RWPE1 (cell line): ENCODE measurements around the gene OTOS.

ENCODE experiments used
- CTCF ChIA-PET: fragments of 350-600 bp; sonication (Branson Sonifier 250); formaldehyde crosslinking; extraction: SDS; loops from one replicate; lab custom pipeline; 2021; lab: Yijun Ruan, JAX
- POLR2A ChIA-PET: fragments of 400-600 bp; formaldehyde crosslinking; extraction: SDS; loops from one replicate; lab custom pipeline; 2020; ENCODE audit warnings: antibody characterized with exemption; ENCODE audit not compliant: low non-redundant PET; lab: Yijun Ruan, JAX
- DNase-seq: peaks from one replicate; pipeline ENCODE4 v3.0.0; 2012; ENCODE audit warnings: low spot score
- H3K27ac ChIP-seq: fragments of 450-650 bp; 2 replicates; pipeline ENCODE4 v1.5.1; 2017
- TF ChIP-seq, protein P1 (sequence below): fragments of 450-650 bp; conservative IDR thresholded peaks from 2 replicates; pipeline ENCODE4 v1.5.1; 2017; ENCODE audit warnings: low read depth, mild to moderate bottlenecking

OTOS gene

DNA sequence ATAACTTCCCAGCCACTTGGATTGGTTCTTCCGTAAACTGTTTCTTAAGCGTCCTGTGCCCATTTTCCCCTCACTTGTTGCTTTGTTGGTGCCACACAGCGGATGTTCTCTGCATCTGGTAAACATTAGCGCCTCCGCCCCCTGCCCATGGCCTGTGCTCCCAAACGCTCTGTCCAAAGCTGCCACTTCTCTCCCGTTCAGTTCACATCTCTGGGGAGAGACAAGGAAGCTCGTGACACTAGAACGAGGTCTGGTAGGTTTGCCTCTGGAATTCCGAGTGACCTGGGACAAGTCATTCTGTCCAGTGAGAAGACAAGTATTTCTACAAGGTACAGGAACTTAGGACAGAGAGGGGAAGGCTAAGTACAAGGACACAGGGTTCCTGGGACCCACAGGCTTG lies 13.7 kb downstream of the OTOS start:
- TF ChIP-seq, protein P1, sequence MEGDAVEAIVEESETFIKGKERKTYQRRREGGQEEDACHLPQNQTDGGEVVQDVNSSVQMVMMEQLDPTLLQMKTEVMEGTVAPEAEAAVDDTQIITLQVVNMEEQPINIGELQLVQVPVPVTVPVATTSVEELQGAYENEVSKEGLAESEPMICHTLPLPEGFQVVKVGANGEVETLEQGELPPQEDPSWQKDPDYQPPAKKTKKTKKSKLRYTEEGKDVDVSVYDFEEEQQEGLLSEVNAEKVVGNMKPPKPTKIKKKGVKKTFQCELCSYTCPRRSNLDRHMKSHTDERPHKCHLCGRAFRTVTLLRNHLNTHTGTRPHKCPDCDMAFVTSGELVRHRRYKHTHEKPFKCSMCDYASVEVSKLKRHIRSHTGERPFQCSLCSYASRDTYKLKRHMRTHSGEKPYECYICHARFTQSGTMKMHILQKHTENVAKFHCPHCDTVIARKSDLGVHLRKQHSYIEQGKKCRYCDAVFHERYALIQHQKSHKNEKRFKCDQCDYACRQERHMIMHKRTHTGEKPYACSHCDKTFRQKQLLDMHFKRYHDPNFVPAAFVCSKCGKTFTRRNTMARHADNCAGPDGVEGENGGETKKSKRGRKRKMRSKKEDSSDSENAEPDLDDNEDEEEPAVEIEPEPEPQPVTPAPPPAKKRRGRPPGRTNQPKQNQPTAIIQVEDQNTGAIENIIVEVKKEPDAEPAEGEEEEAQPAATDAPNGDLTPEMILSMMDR = no peak
- H3K27ac ChIP-seq = no peak overlapping the region
- DNase-seq = no peak
- POLR2A ChIA-PET = no interaction called here
- CTCF ChIA-PET = no interaction called here

DNA sequence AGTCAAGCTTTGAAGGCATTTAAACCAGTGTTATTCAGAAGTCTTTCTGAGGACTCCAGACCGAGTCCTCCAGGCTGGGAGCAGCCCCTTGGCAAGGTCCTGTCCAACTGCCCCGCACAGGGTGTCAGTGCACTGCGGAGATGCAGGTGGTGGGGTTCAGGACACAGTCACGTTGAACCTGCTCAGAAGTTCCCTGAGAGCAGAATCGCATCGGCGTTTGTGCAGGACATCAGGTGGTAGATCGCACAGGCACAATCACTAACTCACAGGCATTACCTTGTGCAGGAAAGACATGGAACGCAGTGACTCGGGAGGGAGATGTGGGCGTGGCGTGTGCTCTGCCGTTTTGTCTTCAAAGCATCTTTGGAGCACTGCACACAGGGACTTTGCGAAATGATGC lies 14.7 kb downstream of the OTOS start:
- POLR2A ChIA-PET = no interaction called here
- CTCF ChIA-PET = no interaction called here
- no peak overlapping the region for H3K27ac ChIP-seq
- TF ChIP-seq, protein P1 = no peak
- no peak for DNase-seq

DNA sequence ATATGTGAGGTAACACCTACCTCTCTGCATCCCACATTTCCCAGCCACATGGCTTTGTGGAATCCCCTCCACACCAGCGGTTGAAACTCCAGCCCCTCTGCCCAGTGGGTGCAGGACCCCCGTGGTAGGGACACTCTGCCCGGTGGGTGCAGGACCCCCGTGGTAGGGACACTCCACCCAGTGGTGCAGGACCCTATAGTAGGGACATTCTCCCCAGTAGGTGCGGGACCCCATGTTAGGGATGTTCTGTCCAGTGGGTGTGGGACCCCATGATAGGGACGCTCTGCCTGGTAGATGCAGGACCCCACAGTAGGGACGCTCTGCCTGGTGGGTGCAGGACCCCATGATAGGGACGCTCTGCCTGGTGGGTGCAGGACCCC lies 15.8 kb downstream of the OTOS start:
- H3K27ac ChIP-seq = no peak overlapping the region
- CTCF ChIA-PET = no interaction called here
- TF ChIP-seq, protein P1 = no peak
- POLR2A ChIA-PET = no interaction called here
- DNase-seq = no peak

DNA sequence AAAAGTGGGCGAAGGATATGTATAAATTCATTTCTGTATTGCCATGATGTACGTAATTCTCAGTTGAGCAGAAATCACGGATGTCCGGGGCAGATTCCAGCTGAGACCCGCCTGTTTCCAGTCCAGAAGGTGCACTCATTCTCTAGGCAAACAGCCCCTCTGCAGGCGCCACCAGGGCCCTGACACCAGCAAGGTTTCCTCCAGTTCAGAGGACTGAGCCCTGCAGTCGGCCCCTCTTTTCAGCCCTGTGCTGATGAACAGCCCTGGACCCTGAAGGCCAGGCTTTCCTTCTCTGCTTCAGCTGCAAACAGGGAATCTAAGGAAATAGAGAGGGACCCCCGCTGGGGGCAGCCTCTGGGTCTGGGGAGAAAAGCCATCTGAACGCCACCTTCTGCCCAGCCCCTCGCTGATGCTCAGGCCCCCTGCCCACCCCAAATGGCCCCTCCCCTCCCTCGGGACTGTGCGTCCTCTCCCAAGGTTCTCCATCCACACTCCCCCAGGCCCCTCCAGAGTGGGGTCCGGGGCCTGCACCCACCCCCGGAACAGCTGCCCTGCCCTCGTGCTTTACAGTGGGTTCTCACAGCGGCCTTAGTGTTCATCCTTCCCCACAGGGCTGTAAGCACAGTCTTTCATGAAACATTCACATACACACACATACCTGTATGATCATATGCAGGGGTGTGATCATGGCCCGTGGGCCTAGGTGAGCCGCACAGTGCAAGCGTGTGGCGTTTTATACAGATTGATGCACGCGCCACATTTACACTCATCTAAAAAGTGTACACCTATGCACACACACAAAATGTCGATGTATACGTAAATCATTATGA lies 16.4 kb downstream of the OTOS start:
- ChIA-PET CTCF (no interaction called here), POLR2A (no interaction called here)
- TF ChIP-seq, protein P1 = no peak
- no peak for DNase-seq
- H3K27ac ChIP-seq = no peak overlapping the region

DNA sequence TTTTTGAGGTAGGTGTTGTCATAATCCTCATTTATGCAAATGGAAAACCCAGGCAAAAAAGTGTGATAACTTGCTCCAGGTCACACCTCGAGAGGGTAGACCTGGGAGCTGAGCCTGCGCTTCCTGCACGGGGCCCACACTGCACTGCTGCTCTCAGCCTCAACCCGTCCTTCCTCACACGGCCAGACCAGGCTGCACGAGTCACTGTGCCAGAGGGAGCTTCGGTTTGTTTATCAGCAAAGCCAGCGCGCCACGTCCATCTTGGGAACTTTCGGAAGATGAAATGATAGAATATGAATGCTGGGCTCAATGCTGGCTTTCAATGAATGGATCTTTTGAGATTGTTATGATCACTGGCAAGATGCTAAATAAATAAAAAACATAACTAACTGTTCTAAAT lies 18.8 kb downstream of the OTOS start:
- H3K27ac ChIP-seq = no peak overlapping the region
- DNase-seq = no peak
- TF ChIP-seq, protein P1 = no peak
- POLR2A ChIA-PET = no interaction called here
- CTCF ChIA-PET = interaction anchor here (0.5 kb wide), 1 partner anchor 60 kb away, joined by 3 read pairs; no protein-coding TSS in a partner anchor

DNA sequence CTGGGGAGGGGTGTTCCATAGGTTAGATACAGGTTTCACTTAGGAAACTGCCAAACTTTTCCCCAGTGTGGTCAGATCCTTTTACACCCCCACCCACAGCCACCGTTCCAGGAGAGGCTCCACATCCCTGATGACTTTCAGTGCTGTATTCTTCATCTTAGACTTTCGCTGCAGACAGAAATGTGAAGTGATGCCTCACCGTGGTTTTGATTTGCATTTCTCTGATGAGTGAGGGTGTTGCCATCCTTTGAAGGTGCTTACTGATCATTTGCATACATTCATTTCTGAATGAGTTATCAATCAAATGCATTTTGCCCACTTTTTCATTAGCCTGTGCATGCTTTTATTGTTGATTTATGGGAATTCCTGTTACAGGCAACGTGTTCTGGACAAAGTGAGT lies 19.3 kb downstream of the OTOS start:
- POLR2A ChIA-PET = no interaction called here
- no peak for DNase-seq
- H3K27ac ChIP-seq = no peak overlapping the region
- TF ChIP-seq, protein P1 = no peak
- CTCF ChIA-PET = interaction anchor here (0.5 kb wide), 1 partner anchor 60 kb away, joined by 3 read pairs; no protein-coding TSS in a partner anchor
